HG02678 (cell line): Measurements from ENCODE around the gene BPTF.
A peak's percentile ranks its signal among the peaks of the same experiment; 100 is the strongest.
"Not testable (repeated sequence)": the region's sequence is repeated elsewhere in the genome, so short reads cannot be mapped to it uniquely, and the experiment has no call there.

Experiments
- ATAC-seq: cut with Tn5 transposase; IDR thresholded peaks from one replicate; pipeline ENCODE4 v1.9.1; 2021; ENCODE audit warnings: mild to moderate bottlenecking, moderate library complexity; ENCODE audit not compliant: unreplicated experiment

BPTF gene, protein sequence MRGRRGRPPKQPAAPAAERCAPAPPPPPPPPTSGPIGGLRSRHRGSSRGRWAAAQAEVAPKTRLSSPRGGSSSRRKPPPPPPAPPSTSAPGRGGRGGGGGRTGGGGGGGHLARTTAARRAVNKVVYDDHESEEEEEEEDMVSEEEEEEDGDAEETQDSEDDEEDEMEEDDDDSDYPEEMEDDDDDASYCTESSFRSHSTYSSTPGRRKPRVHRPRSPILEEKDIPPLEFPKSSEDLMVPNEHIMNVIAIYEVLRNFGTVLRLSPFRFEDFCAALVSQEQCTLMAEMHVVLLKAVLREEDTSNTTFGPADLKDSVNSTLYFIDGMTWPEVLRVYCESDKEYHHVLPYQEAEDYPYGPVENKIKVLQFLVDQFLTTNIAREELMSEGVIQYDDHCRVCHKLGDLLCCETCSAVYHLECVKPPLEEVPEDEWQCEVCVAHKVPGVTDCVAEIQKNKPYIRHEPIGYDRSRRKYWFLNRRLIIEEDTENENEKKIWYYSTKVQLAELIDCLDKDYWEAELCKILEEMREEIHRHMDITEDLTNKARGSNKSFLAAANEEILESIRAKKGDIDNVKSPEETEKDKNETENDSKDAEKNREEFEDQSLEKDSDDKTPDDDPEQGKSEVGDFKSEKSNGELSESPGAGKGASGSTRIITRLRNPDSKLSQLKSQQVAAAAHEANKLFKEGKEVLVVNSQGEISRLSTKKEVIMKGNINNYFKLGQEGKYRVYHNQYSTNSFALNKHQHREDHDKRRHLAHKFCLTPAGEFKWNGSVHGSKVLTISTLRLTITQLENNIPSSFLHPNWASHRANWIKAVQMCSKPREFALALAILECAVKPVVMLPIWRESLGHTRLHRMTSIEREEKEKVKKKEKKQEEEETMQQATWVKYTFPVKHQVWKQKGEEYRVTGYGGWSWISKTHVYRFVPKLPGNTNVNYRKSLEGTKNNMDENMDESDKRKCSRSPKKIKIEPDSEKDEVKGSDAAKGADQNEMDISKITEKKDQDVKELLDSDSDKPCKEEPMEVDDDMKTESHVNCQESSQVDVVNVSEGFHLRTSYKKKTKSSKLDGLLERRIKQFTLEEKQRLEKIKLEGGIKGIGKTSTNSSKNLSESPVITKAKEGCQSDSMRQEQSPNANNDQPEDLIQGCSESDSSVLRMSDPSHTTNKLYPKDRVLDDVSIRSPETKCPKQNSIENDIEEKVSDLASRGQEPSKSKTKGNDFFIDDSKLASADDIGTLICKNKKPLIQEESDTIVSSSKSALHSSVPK (N-terminal part only)

GRCh38 chr17:67824735-67825626 is at the start of gene BPTF:
TSS of gene BPTF (plus strand) at chr17:67825503. CDS start at chr17:67825725, 222 bp downstream.
- peak; percentile 80 for ATAC-seq

DNA sequence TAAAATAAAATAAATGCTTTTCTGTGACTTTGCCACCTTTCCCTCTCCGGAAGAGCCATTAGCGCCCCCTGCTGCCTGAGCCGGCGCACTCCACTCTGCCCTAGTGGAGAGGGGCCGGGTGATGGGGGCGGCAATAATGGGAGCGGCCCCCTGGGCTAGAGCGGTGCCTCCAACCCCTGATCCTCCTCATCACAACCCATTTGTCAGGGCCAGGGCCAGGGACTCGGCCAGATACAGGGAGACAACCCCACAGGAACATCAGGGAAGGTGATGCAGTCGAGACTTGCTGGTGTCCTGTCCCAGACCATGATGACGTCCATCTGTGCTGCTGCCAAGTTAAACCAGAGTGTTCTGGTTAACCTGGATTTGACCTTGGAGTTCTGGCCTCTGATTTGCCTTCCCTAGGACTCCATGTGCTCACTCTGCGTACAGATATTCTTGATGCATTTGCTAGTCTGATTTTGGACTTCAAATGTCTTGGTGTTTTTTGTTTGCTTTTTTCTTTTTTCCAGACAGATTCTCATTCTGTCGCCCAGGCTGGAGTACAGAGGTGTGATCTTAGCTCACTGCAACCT is 46.1 kb upstream of the BPTF start:
- ATAC-seq = no peak

GRCh38 chr17:67784364-67785121 is 40.8 kb upstream of the BPTF start:
- ATAC-seq = no peak

- ATAC-seq = no peak
These were observed 40.2 kb upstream of the BPTF start for GRCh38 chr17:67785122-67785477.

DNA sequence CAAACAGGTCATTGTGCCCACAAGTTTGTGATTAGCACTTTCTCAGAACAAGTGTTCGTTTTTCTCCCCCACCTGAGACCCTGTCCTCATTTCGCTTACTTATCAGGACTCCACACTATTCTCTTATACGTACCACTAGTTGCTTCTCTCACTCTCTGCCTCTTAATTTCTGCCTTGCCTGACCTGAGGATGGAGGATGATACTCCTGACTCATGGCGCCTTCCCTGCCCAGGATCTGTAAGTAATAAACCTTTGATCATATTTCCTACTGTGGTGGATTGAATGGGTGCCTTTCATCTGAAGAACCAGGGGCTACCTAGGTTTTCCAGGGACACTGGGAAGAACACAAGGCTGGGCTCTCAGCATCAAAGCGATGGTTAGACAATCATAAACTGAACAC is 39.8 kb upstream of the BPTF start:
- ATAC-seq = no peak

DNA sequence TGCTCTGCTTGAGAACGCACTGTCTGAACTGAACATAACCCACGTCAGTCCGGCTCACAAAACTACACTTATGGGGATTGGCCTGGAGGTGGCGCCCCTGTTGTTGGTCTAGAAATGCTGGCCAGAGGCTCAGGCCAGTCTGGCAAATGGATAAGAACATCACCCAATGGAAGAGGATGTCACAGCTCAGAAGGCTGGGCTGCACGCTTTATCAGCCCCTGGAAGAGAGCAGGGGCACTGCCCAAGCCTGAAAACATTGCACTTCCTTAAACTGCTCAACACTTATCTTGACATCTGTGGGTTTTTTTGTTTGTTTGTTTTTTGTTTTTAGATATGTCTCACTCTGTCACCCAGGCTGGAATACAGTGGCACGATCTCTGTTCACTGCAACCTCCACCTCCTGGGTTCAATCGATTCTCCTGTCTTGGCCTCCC is 24.8 kb upstream of the BPTF start:
- ATAC-seq = peak; percentile 90

- ATAC-seq = no peak
These were observed 23.6 kb upstream of the BPTF start for GRCh38 chr17:67801626-67802175.

DNA sequence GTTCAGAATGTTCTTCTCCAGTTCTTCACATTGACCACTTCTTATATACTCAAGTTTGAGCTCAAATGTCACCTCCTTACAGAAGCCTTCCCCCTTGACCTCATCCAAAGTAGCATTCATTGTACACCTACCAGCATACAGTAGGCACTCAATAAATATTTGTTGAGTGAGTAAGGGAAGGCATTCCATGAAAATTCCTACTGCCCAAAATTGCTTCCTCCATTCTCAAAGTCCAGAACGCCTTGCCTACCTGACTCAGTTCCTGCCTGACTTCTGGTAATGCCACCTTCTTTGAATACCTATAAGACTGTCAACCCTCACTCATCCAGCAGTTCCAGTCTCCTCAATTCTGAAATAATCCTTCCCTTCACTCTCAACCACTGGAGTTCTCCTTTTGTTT is 14.8 kb upstream of the BPTF start:
- ATAC-seq = no peak

DNA sequence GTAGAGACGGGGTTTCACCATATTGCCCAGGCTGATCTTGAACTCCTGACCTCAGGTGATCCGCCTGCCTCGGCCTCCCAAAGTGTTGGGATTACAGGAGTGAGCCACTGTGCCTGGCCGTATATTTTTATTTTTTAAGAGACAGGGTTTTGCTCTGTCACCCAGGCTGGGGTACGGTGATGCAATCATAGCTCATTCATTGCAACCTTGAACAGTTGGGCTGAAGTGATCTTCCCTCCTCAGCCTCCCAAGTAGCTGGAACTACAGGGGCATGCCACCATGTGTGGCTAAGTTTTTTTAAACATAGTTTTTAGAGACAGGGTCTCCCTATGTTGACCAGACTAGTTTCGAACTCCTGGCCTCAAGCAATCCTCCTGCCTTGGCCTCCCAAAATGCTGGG is 12.9 kb upstream of the BPTF start:
- not testable (repeated sequence) for ATAC-seq

- no peak for ATAC-seq
These were observed 11.5 kb upstream of the BPTF start for GRCh38 chr17:67813803-67814180.

DNA sequence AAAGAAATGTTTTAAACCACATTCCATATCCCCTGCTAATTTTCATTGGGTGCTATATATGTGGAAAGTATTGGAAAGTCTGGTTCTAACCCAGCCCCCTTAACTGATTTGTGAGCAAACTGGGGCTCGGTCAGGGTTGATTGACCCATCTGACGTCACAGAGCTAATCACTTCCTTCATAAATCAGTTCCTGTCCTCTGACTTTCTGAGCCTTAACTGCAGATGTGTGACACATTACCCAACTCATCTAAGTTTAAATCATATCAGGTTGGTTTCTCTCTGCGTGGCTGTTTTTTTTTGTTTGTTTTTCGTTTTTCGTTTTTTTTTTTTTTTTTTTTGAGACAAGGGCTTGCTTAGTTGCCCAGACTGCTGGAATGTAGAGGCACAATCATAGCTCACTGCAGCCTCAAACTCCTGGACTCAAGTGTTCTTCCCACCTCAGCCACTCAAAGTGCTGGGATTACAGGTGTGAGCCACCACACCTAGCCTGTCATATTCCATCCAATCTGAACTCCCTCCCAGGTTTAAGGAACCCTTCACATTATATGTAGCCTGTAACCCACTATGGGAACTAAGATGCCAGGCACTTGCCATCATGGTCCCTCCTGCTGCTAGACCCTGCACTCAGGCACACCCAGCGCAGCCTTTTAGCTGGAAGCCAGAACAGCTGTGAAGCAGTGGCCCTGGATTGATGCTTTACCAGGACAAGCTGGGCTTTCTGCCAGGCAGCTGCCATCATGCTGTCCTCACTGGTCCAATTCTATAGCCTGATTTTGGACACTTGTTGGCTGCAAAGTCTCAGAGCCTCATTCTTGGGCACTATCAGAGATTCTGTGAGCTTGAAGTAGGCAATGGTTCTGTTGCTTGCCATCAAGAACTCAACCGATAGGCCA is 6.9 kb upstream of the BPTF start:
- ATAC-seq = peak; percentile 56

DNA sequence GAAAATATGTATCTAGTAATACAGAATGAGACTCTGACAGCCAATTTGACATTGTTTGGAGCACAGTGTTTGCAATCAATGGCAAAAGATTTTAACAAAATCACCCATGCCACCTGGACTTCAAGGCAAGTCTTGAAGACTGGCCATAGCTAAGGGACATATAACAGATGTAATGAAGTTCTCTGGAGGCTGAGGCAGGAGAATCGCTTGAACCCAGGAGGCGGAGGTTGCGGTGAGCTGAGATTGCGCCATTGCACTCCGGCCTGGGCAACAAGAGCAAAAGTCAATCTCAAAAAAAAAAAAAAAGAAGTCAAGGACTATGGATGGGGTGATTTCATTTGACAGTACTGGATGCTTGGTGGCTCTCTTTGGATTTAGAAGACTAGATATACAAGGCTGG is 5.6 kb upstream of the BPTF start:
- ATAC-seq = no peak

GRCh38 chr17:67821871-67822367 is 3.4 kb upstream of the BPTF start:
- no peak for ATAC-seq

GRCh38 chr17:67825627-67826601 is 611 bp downstream of the BPTF start:
- peak; percentile 44 for ATAC-seq

GRCh38 chr17:67829331-67829730 is 4.0 kb downstream of the BPTF start:
- no peak for ATAC-seq

- ATAC-seq = no peak
These were observed 5.1 kb downstream of the BPTF start for GRCh38 chr17:67830440-67830839.
